Fibroblast of villous mesenchyme (primary cell): ENCODE data around the gene RNF149. TPM values are rescaled to one million over a fixed set of nuclear protein-coding genes. Genes with fewer than 3 reads are reported as not detected.

Source experiments
- DNase-seq: peaks from one replicate; pipeline ENCODE4 v3.0.0-alpha.2; 2010; ENCODE audit warnings: low read depth
- H3K4me3 ChIP-seq: 2 replicates; pipeline ENCODE4 v1.5.1; 2011; ENCODE audit warnings: low read depth, mild to moderate bottlenecking, low read length
- total RNA-seq: library from RNA; depleted of rRNA; stranded (reverse); fragments of >200 nt; gene quantifications from 2 replicates; pipeline ENCODE4 v1.2.3, GENCODE V29; 2012
- TF ChIP-seq, protein P1 (sequence below): IDR thresholded peaks from 2 replicates; pipeline ENCODE4 v1.5.1; 2012; ENCODE audit warnings: low read depth, mild to moderate bottlenecking, low read length; ENCODE audit not compliant: insufficient read depth

Gene RNF149
- total RNA-seq, 1 donor: 53.5 TPM

DNA sequence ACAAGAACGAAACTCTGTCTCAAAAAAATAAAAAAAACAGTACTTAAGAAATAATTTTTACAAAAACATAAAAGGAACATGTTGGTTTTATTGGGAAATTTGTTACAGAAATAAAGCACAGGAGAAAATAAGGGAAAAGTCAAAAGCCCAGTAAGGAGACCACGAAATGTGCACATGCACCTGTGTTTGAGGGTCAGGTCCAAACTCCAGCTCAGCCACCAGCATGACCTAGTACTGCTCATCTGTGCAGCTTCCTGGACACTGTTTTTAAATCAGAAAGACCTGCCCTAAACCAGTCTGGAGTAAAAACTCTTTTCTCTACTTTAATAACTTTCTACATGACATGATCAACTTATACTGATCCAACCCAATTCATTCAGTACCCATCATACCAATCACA is 21.2 kb downstream of the RNF149 start:
- DNase-seq: no peak
- TF ChIP-seq, protein P1, sequence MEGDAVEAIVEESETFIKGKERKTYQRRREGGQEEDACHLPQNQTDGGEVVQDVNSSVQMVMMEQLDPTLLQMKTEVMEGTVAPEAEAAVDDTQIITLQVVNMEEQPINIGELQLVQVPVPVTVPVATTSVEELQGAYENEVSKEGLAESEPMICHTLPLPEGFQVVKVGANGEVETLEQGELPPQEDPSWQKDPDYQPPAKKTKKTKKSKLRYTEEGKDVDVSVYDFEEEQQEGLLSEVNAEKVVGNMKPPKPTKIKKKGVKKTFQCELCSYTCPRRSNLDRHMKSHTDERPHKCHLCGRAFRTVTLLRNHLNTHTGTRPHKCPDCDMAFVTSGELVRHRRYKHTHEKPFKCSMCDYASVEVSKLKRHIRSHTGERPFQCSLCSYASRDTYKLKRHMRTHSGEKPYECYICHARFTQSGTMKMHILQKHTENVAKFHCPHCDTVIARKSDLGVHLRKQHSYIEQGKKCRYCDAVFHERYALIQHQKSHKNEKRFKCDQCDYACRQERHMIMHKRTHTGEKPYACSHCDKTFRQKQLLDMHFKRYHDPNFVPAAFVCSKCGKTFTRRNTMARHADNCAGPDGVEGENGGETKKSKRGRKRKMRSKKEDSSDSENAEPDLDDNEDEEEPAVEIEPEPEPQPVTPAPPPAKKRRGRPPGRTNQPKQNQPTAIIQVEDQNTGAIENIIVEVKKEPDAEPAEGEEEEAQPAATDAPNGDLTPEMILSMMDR: no peak
- H3K4me3 ChIP-seq: no peak overlapping the region

DNA sequence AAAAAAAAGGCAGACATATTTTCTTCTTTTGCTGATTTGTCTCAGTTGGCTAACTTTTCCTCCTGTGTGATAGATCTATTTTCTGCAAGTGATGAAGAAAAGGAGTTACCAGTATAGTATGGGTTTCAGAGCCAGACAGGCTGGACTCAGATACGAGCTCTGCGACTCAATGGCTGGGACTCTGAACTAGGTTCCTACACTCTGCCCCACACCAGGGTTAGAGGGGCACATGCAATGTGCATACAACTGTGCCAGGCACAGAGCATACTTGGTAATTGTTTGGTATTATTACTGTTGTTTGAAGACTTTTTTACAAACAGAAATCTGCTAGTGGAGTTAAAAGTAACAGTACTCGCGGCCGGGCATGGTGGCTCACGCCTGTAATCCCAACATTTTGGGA is 21.8 kb downstream of the RNF149 start:
- H3K4me3 ChIP-seq: no peak overlapping the region
- DNase-seq: no peak
- TF ChIP-seq, protein P1: no peak

DNA sequence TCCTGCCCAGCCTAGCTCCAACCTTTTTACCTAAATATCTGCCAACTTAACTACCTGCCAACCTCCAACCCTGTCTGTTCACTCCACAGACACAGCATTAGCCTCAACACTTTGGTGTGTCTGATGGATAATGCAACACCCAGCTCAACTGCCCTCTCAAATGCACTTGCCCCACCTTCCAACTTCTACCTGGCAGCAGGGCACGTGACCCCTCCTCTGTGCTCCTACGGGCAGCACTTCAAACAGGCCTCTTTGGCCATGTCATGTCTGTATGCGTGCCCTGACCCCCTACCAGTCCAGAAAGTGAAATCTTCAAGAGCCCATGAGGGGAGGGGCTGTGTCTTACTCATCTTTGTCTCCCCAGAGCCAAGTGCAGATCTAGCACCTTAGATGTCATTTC is 25.5 kb downstream of the RNF149 start:
- H3K4me3 ChIP-seq: no peak overlapping the region
- TF ChIP-seq, protein P1: no peak
- DNase-seq: no peak

DNA sequence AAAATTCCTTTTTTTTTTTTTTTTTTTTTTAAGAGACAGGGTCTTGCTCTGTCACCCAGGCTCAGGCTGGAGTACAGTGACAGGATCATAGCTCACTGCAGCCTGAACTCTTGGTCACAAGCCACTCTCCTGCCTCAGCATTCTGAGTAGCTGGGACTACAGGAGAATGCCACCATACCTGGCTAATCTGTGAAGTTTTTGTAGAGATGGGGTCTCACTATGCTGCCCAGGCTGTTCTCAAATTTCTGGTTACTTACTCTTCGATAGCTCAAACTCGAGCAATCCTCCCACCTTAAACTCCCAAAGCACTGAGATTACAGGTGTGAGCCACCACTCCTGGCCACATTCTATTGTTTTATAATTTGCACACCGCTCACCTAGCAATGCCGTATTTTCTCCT is 27.0 kb downstream of the RNF149 start:
- TF ChIP-seq, protein P1: no peak
- DNase-seq: no peak
- no peak overlapping the region for H3K4me3 ChIP-seq

DNA sequence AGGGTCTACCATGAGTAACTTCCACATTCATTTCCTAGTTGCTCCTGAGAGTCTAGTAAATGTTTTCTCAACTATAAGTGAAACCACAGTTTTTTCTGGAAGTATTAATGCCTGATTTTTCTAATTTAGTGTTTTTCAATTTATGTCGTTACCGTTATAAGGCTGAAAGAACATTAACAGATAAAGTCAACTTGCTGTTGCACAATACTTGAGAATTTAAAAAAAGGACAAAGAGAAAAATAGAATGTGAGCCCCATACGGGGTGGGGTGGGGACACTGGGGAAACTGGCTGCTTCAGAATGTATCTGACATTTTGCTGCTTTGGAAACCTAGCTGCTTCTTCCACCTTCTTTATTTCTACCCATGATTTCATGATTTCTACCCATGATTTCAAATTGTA is 29.6 kb downstream of the RNF149 start:
- H3K4me3 ChIP-seq: no peak overlapping the region
- TF ChIP-seq, protein P1: no peak
- DNase-seq: no peak

DNA sequence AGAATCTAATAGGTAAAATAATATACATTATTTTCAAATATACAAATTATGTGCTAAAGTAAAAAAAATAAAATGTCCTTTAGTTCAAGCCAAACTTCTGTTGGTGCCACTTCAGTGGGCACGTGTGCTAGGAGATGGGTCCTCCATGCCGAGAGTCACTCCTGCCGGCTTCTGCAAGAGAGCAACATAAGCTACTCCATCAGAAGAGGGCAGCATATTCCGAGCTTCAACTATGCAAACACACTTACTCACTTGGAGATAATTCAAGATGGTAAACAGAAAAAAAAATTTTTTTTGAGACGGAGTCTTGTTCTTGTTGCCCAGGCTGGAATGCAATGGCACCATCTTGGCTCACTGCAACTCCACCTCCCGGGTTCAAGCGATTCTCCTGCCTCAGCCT is 31.4 kb downstream of the RNF149 start:
- TF ChIP-seq, protein P1: no peak
- no peak overlapping the region for H3K4me3 ChIP-seq
- peak; percentile 22 for DNase-seq

DNA sequence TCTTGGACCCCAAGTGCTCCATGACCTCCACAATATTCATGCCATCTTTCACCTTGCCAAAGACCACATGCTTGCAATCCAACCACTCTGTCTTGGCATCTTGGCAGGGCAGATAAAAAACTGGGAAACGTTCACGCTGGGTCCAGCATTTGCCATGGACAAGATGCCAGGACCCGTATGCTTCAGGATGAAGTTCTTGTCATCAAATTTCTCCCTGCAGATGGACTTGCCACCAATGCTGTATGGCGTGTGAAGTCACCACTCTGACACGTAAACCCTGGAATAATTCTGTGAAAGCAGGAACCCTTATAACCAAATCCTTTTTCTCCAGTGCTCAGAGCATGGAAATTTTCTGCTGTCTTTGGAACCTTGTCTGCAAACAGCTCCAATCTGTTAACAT is 34.4 kb downstream of the RNF149 start:
- H3K4me3 ChIP-seq: no peak overlapping the region
- no peak for DNase-seq

More for the DNA sequence above, 34.4 kb downstream of the RNF149 start:
- TF ChIP-seq, protein P1: no peak
